ENCODE results near the gene OTX2. TPM values are rescaled to one million over a fixed set of nuclear protein-coding genes. Genes with fewer than 3 reads are reported as not detected.

Gene OTX2
- total RNA-seq, 2 donors from 2014 or later = not detected

DNA sequence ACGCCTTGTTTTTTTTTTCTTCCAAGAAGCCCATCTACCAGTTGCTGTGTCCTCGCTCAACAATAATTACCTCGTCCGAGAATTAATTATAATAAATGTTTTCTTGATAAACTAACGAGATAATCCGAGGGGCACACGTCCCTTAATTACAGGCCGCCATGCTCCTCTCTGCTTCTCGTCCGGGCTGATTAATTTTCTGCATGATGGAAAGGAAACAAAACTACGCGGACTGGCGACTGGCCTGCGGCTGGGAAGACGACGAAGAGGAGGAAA, 2.2 kb downstream of the OTX2 start:
- DNase-seq (ENCODE audit: low spot score) (no peak), ATAC-seq (no peak)
- Mint-ChIP-seq H3K4me1 (ENCODE audit: low read depth in 2 of 2) (peaks cover 9 to 11% of the 10 kb centered on the region in 2 donors), H3K36me3 (peaks cover 26% of the 10 kb centered on the region), H3K27ac (peak overlapping the region in 1 of 2 donors; percentile 18), H3K27me3 (peaks cover 64 to 76% of the 10 kb centered on the region in 2 donors), H3K9me3 (no peaks in the 10 kb centered on the region), H3K4me3 (peak overlapping the region; percentile 17)

GRCh38 chr14:56807386-56808109, 2.7 kb downstream of the OTX2 start:
- DNase-seq (ENCODE audit: low spot score) (no peak), ATAC-seq (no peak)
- Mint-ChIP-seq H3K4me3 (no peak overlapping the region), H3K27me3 (peaks cover 64 to 75% of the 10 kb centered on the region in 2 donors), H3K27ac (no peak overlapping the region), H3K36me3 (peaks cover 27% of the 10 kb centered on the region), H3K9me3 (peaks cover under 1% of the 10 kb centered on the region), H3K4me1 (ENCODE audit: low read depth in 2 of 2) (peaks cover 9 to 11% of the 10 kb centered on the region in 2 donors)

DNA sequence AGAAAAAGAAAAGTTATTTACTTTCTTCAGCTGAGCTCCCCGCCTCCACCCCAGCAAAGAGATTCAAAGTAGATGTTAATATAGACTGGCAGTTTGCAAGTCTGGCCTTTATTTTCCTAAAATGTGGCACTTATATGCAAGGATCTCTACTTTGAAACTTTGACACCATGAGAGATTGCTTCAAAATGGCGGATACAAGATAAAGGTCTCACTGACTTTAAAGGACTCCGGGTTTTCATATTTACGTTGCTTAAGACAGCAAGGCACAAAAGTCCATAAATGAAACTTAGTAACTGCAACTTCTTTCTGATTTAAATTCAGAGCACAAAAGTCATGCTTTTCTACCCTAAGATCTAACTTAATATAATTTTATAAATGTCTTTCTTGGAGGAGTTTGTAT, 3.5 kb downstream of the OTX2 start:
- Mint-ChIP-seq H3K36me3 (peaks cover 32% of the 10 kb centered on the region), H3K4me3 (no peak overlapping the region), H3K4me1 (ENCODE audit: low read depth in 2 of 2) (peaks cover 9 to 11% of the 10 kb centered on the region in 2 donors), H3K27ac (no peak overlapping the region), H3K27me3 (peaks cover 69 to 79% of the 10 kb centered on the region in 2 donors), H3K9me3 (peaks cover 5% of the 10 kb centered on the region)
- no peak for ATAC-seq
- DNase-seq (ENCODE audit: low spot score) = no peak

DNA sequence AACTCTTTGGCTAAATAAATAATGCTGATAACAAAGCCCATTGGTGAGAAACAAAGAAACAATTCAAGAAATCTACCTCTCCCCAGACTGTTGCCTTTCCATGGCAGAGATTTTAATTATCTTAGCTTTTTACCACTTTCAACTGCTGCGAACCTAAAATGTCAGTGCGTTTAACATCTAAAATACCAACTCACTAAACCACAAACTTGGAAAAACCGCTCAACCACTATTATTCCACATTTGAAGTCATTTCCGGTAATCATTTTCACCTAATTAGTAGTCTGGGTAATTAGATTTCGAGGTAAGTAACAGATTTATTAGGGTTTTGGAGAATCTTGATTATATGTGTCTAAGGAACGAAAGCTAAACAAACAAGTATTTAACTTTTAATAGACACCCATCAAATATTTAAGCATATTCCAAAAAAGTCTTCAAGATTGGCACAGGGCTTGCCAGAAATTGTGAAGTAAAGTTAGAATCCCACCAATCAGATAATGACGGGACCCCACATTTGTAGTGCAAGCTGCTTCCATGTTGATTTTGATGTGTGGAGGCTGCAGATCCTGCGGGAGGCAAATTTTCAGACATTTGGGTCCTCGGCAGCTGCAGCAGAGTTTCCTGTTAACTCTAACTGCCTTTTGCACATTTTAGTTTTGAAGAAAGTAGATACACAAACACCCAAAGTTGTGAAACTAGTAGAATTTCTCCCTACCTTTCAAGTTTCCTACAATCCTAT, 4.1 kb downstream of the OTX2 start:
- H3K4me1 Mint-ChIP-seq (ENCODE audit: low read depth in 2 of 2) = peaks cover 9 to 11% of the 10 kb centered on the region in 2 donors
- no peak overlapping the region for H3K4me3 Mint-ChIP-seq

GRCh38 chr14:56805201-56805991, 4.9 kb downstream of the OTX2 start:
- H3K9me3 Mint-ChIP-seq = peaks cover 5% of the 10 kb centered on the region
- no peak overlapping the region for H3K4me3 Mint-ChIP-seq
- no peak for DNase-seq (ENCODE audit: low spot score)
- no peak for ATAC-seq
- no peak overlapping the region for H3K27ac Mint-ChIP-seq
- H3K36me3 Mint-ChIP-seq = peaks cover 29% of the 10 kb centered on the region
- peaks cover 9% of the 10 kb centered on the region in 2 donors for H3K4me1 Mint-ChIP-seq (ENCODE audit: low read depth in 2 of 2)
- H3K27me3 Mint-ChIP-seq = peaks cover 68 to 82% of the 10 kb centered on the region in 2 donors

More for the DNA sequence above, 4.1 kb downstream of the OTX2 start:
- ATAC-seq (no peak), DNase-seq (ENCODE audit: low spot score) (no peak)
- H3K27me3 Mint-ChIP-seq = peaks cover 72 to 82% of the 10 kb centered on the region in 2 donors
- H3K9me3 Mint-ChIP-seq = peaks cover 5% of the 10 kb centered on the region
- peaks cover 32% of the 10 kb centered on the region for H3K36me3 Mint-ChIP-seq
- H3K27ac Mint-ChIP-seq = no peak overlapping the region

DNA sequence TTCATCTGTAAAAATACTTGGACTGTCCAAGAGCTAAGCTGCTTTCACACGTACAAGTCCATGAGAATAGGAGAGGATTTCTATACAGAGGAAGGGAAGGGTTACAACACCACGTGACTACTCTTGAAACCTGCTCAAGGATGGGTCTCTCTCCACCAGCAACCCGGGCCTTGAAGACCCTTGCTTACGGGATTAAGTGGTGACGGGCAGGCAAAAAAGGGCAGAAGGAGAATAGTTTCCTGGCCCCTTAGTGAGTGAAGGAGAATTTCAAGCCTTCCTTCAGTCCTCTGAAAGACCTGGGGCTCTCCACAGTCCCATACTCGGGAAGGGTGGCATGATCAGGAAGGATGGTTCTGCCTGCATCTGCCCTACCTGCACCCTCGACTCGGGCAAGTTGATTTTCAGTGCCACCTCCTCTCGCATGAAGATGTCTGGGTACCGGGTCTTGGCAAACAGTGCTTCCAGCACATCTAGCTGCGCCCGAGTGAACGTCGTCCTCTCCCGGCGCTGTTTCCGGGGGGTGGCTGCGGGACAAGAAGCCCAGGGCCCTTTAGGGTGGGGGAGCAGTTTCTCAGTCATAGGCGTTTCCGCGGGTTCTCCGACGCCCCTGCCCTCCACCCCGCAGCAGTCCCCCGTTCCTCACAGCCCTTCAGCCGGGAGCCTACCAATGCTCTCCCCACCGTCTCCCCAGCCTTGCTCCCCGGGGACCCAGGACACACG, 6.3 kb downstream of the OTX2 start:
- H3K27me3 Mint-ChIP-seq = peaks cover 64 to 84% of the 10 kb centered on the region in 2 donors
- H3K27ac Mint-ChIP-seq = no peak overlapping the region
- H3K9me3 Mint-ChIP-seq = peaks cover 5% of the 10 kb centered on the region
- H3K36me3 Mint-ChIP-seq = peaks cover 20% of the 10 kb centered on the region
- H3K4me1 Mint-ChIP-seq (ENCODE audit: low read depth in 2 of 2) = peaks cover 5 to 9% of the 10 kb centered on the region in 2 donors
- DNase-seq (ENCODE audit: low spot score) = no peak
- H3K4me3 Mint-ChIP-seq = no peak overlapping the region
- ATAC-seq = no peak

- H3K4me1 Mint-ChIP-seq (ENCODE audit: low read depth in 2 of 2) = peaks cover 0 to 2% of the 10 kb centered on the region in 2 donors
- H3K27ac Mint-ChIP-seq = no peak overlapping the region
- ATAC-seq = no peak
- DNase-seq (ENCODE audit: low spot score) = no peak
- no peak overlapping the region for H3K4me3 Mint-ChIP-seq
- peaks cover 59 to 76% of the 10 kb centered on the region in 2 donors for H3K27me3 Mint-ChIP-seq
- H3K9me3 Mint-ChIP-seq = peaks cover 5% of the 10 kb centered on the region
- peaks cover 14% of the 10 kb centered on the region for H3K36me3 Mint-ChIP-seq
These were observed 8.4 kb downstream of the OTX2 start for GRCh38 chr14:56801920-56802319.

DNA sequence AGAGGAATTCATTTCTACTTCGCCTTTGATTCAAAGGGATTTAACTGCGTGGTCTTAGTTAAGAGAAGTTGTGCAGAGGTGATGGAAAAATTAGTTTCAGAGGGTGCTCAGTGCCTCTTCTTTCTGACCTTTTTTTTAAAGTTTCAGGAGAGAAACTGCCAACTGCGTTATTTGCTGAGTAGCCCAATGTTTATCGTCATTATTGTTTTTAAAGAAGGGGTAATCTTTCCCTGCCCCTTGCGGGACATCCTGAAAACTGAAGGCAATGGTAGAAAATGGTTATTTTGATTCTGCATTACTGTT, 11.0 kb downstream of the OTX2 start:
- Mint-ChIP-seq H3K27ac (no peak overlapping the region), H3K27me3 (peaks cover 50 to 66% of the 10 kb centered on the region in 2 donors), H3K4me1 (ENCODE audit: low read depth in 2 of 2) (peaks cover 0 to 2% of the 10 kb centered on the region in 2 donors), H3K9me3 (peaks cover 5% of the 10 kb centered on the region), H3K4me3 (no peak overlapping the region), H3K36me3 (peaks cover 6% of the 10 kb centered on the region)
- no peak for ATAC-seq
- no peak for DNase-seq (ENCODE audit: low spot score)

GRCh38 chr14:56798447-56799342, 11.6 kb downstream of the OTX2 start:
- Mint-ChIP-seq H3K27ac (no peak overlapping the region), H3K27me3 (peaks cover 52 to 68% of the 10 kb centered on the region in 2 donors), H3K9me3 (peaks cover 5% of the 10 kb centered on the region), H3K4me1 (ENCODE audit: low read depth in 2 of 2) (peaks cover 0 to 2% of the 10 kb centered on the region in 2 donors), H3K4me3 (no peak overlapping the region), H3K36me3 (peaks cover 6% of the 10 kb centered on the region)
- ATAC-seq (no peak), DNase-seq (ENCODE audit: low spot score) (no peak)

DNA sequence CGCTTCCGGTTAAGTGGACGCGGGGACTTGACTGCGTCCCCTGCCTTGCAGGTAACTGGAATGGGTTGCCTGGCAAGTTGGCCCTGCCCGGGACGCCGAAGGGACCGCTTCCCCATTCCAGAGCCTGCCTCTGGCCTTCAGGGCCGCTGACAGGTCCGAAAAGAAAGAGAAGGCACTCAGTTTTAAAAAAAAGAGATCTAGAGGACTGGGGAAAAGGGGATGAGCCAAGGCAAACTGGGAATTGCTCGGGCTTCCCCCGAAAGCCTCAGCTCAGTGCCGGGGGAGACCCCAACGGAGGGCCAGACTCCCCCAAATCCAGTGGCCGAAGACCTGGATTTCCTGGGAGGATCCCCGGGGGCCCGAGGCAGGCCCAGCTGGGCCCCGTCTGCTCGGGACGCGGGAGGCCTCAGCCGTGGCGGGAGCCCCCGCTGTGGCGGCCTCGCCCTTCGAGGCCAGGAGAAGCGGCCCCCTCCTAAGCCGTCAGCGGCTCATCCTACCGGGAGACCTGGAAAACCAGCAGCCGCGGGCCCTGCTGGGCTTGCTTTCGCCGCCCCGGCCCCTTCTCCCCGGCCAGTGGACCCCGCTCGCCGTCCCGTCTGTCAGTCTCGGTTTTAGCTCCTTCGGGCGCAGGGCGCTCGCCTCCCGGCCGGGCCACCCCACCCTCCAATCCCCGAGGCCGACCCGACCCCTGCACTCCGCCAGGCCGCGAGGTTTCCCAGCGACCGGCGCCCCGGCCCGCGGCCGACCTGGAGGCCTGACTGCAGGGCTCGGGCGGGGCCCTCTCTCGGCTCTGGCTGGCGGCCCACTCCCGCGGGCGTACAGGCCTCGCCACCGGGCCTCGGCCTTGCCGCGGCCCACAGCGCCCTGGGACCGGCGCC, 12.5 kb downstream of the OTX2 start:
- H3K27me3 Mint-ChIP-seq = peaks cover 54 to 76% of the 10 kb centered on the region in 2 donors
- H3K36me3 Mint-ChIP-seq = peaks cover 6% of the 10 kb centered on the region
- H3K4me1 Mint-ChIP-seq (ENCODE audit: low read depth in 2 of 2) = peaks cover 0 to 2% of the 10 kb centered on the region in 2 donors
- H3K4me3 Mint-ChIP-seq = no peak overlapping the region
- peaks cover 5% of the 10 kb centered on the region for H3K9me3 Mint-ChIP-seq
- DNase-seq (ENCODE audit: low spot score) (no peak), ATAC-seq (peak in 1 of 2 donors; percentile 20)
- no peak overlapping the region for H3K27ac Mint-ChIP-seq

GRCh38 chr14:56797003-56797568, 13.2 kb downstream of the OTX2 start:
- peaks cover 49 to 72% of the 10 kb centered on the region in 2 donors for H3K27me3 Mint-ChIP-seq
- H3K9me3 Mint-ChIP-seq = no peaks in the 10 kb centered on the region
- no peaks in the 10 kb centered on the region for H3K36me3 Mint-ChIP-seq
- no peak overlapping the region for H3K27ac Mint-ChIP-seq
- DNase-seq (ENCODE audit: low spot score) = no peak
- H3K4me1 Mint-ChIP-seq (ENCODE audit: low read depth in 2 of 2) = peaks cover 0 to 2% of the 10 kb centered on the region in 2 donors
- H3K4me3 Mint-ChIP-seq = no peak overlapping the region
- ATAC-seq = no peak

DNA sequence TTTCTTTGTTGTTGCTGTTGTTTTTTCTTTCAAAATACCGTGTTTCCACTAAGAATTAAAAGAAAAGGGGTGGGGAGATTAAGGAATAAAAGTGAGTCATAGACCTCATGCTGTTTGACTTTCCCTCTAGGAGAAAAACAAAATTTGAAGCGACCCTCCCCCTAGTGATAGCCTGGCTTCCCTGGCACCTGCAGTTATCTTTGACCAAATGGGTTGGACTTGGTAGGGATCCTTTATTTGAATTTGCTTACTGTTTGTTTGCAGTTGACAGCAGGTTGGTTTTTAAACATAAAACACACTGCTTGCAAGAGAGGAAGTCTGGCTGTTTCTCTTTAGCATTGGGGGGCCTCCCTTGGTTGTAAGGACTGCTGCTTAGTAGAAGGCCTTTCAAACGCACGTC, 14.0 kb downstream of the OTX2 start:
- Mint-ChIP-seq H3K27ac (no peak overlapping the region), H3K4me1 (ENCODE audit: low read depth in 2 of 2) (peaks cover 0 to 2% of the 10 kb centered on the region in 2 donors), H3K4me3 (no peak overlapping the region), H3K27me3 (peaks cover 46 to 69% of the 10 kb centered on the region in 2 donors), H3K9me3 (no peaks in the 10 kb centered on the region), H3K36me3 (no peaks in the 10 kb centered on the region)
- DNase-seq (ENCODE audit: low spot score) = no peak
- ATAC-seq = no peak

Measured in natural killer cell treated with Interleukin-12 subunit alpha and Interleukin-12 subunit beta and Interleukin-15 and Interleukin-18, amount 100 ng/mL, for 72 hours (primary cell).